PC-9 (cell line): ENCODE data around the gene RAMACL. TPM values are rescaled to one million over a fixed set of nuclear protein-coding genes. Genes with fewer than 3 reads are reported as not detected.

Experiments
- BruUV-seq: library from RNA; stranded (reverse); fragments of 400-500 nt; replicated peaks from 2 replicates; lab custom pipeline; 2021; lab: Mats Ljungman, UMichigan
- CTCF ChIA-PET: fragments of 300-600 bp; sonication (Branson Sonifier 250); formaldehyde crosslinking; loops from one replicate; lab custom pipeline; 2022; ENCODE audit warnings: antibody characterized with exemption; lab: Charles Lee
- POLR2A ChIA-PET: fragments of 300-600 bp; sonication (Branson Sonifier 250); formaldehyde crosslinking; loops from one replicate; lab custom pipeline; 2022; ENCODE audit warnings: antibody characterized with exemption; ENCODE audit not compliant: unreplicated experiment; lab: Charles Lee
- DNase-seq, 2 experiments: peaks; one replicate each; pipeline versions ENCODE4 v3.0.0 to v3.0.0-alpha.2; 2015 to 2022; ENCODE audit warnings: mixed read lengths in 1 of 2
- H2AFZ ChIP-seq: fragments of 200-600 bp; sonication (generic); 2 replicates; pipeline ENCODE4 v1.8.1; 2017; ENCODE audit warnings: antibody characterized with exemption
- H3F3A ChIP-seq: fragments of 200-600 bp; sonication (generic); 2 replicates; pipeline ENCODE4 v1.8.1; 2017; ENCODE audit warnings: antibody characterized with exemption, mild to moderate bottlenecking, low read depth; ENCODE audit not compliant: insufficient read depth
- H3K27ac ChIP-seq: fragments of 200-600 bp; sonication (generic); 2 replicates; pipeline ENCODE4 v1.6.1; 2016; ENCODE audit warnings: mixed run types
- H3K27me3 ChIP-seq: fragments of 200-600 bp; sonication (generic); 2 replicates; pipeline ENCODE4 v1.6.1; 2016; ENCODE audit warnings: low read depth, mixed run types; ENCODE audit not compliant: insufficient read depth
- H3K36me3 ChIP-seq: fragments of 200-600 bp; sonication (generic); 2 replicates; pipeline ENCODE4 v1.6.1; 2016; ENCODE audit warnings: low read depth, mixed run types
- H3K4me1 ChIP-seq: fragments of 200-600 bp; sonication (generic); replicated peaks from 2 replicates; pipeline ENCODE4 v1.6.1; 2016; ENCODE audit warnings: mixed run types; ENCODE audit not compliant: insufficient read depth
- H3K4me2 ChIP-seq: fragments of 200-600 bp; sonication (generic); 2 replicates; pipeline ENCODE4 v1.6.1; 2017; ENCODE audit warnings: mixed run types
- H3K4me3 ChIP-seq: fragments of 200-600 bp; sonication (generic); 2 replicates; pipeline ENCODE4 v1.6.1; 2016; ENCODE audit warnings: mixed run types
- H3K79me2 ChIP-seq: fragments of 200-600 bp; sonication (generic); 2 replicates; pipeline ENCODE4 v1.6.1; 2017; ENCODE audit warnings: low read depth, mixed run types
- H3K9me2 ChIP-seq: fragments of 200-600 bp; sonication (generic); 2 replicates; pipeline ENCODE4 v1.8.1; 2017; ENCODE audit warnings: mild to moderate bottlenecking; ENCODE audit not compliant: insufficient read depth
- H3K9me3 ChIP-seq: fragments of 200-600 bp; sonication (generic); 2 replicates; pipeline ENCODE4 v1.8.1; 2016; ENCODE audit warnings: low read depth; ENCODE audit not compliant: insufficient read depth
- H4K20me1 ChIP-seq: fragments of 200-600 bp; sonication (generic); 2 replicates; pipeline ENCODE4 v1.8.1; 2017; ENCODE audit not compliant: insufficient read depth
- EZH2 ChIP-seq: fragments of 200-600 bp; sonication (generic); IDR thresholded peaks from 2 replicates; pipeline ENCODE4 v1.8.0; 2017; ENCODE audit warnings: antibody characterized with exemption, low read depth
- intact Hi-C: fragments of 100-400 bp; cut with micrococcal nuclease; formaldehyde crosslinking; loops from one replicate; pipeline ENCODE4 v1.10.0; 2022; ENCODE audit not compliant: unreplicated experiment
- total RNA-seq: library from RNA; stranded (reverse); gene quantifications from 2 replicates; pipeline ENCODE4 v1.2.3, GENCODE V29; 2021
- TF ChIP-seq, protein P1 (sequence below): fragments of 200-600 bp; sonication (generic); conservative IDR thresholded peaks from 2 replicates; pipeline ENCODE4 v1.6.1; 2017; ENCODE audit warnings: mixed run types, antibody characterized with exemption, mild to moderate bottlenecking, moderate library complexity

Gene RAMACL
- total RNA-seq, 1 experiment from 2014 or later: 0.52 TPM

GRCh38 chr6:166565084-166565967, 21.2 kb downstream of the RAMACL start:
- Histone ChIP-seq H3K36me3 (no peaks in the 10 kb centered on the region), H3K4me3 (no peak overlapping the region)
- no TSS peak for BruUV-seq

GRCh38 chr6:166563805-166564204, 22.7 kb downstream of the RAMACL start:
- no peaks in the 10 kb centered on the region for H3K9me2 ChIP-seq
- no peak overlapping the region for H3K4me3 ChIP-seq
- H3K4me2 ChIP-seq: no peak overlapping the region
- no peaks in the 10 kb centered on the region for H3K27me3 ChIP-seq
- no peaks in the 10 kb centered on the region for H3K9me3 ChIP-seq
- no peaks in the 10 kb centered on the region for H3K36me3 ChIP-seq
- no peaks in the 10 kb centered on the region for H4K20me1 ChIP-seq
- no peak overlapping the region for H3K27ac ChIP-seq
- H3K4me1 ChIP-seq: no peaks in the 10 kb centered on the region
- ChIA-PET POLR2A (no interaction called here), CTCF (no interaction called here)
- H3F3A ChIP-seq: no peaks in the 10 kb centered on the region
- DNase-seq: no peak
- intact Hi-C loops: no loop called here
- no peak for TF ChIP-seq EZH2
- TF ChIP-seq, protein P1, sequence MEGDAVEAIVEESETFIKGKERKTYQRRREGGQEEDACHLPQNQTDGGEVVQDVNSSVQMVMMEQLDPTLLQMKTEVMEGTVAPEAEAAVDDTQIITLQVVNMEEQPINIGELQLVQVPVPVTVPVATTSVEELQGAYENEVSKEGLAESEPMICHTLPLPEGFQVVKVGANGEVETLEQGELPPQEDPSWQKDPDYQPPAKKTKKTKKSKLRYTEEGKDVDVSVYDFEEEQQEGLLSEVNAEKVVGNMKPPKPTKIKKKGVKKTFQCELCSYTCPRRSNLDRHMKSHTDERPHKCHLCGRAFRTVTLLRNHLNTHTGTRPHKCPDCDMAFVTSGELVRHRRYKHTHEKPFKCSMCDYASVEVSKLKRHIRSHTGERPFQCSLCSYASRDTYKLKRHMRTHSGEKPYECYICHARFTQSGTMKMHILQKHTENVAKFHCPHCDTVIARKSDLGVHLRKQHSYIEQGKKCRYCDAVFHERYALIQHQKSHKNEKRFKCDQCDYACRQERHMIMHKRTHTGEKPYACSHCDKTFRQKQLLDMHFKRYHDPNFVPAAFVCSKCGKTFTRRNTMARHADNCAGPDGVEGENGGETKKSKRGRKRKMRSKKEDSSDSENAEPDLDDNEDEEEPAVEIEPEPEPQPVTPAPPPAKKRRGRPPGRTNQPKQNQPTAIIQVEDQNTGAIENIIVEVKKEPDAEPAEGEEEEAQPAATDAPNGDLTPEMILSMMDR: no peak
- H2AFZ ChIP-seq: no peak overlapping the region
- no TSS peak for BruUV-seq
- no peaks in the 10 kb centered on the region for H3K79me2 ChIP-seq

More at GRCh38 chr6:166565084-166565967, 21.2 kb downstream of the RAMACL start:
- Histone ChIP-seq H3K4me2 (no peak overlapping the region), H3K27me3 (no peaks in the 10 kb centered on the region), H3K9me3 (no peaks in the 10 kb centered on the region), H3K79me2 (no peaks in the 10 kb centered on the region), H3K9me2 (no peaks in the 10 kb centered on the region), H2AFZ (no peak overlapping the region), H3K4me1 (no peaks in the 10 kb centered on the region), H3K27ac (no peak overlapping the region), H3F3A (no peaks in the 10 kb centered on the region), H4K20me1 (no peaks in the 10 kb centered on the region)
- ChIA-PET CTCF (no interaction called here), POLR2A (no interaction called here)
- DNase-seq: no peak
- intact Hi-C loops: no loop called here
- TF ChIP-seq EZH2: no peak
- TF ChIP-seq, protein P1: no peak

DNA sequence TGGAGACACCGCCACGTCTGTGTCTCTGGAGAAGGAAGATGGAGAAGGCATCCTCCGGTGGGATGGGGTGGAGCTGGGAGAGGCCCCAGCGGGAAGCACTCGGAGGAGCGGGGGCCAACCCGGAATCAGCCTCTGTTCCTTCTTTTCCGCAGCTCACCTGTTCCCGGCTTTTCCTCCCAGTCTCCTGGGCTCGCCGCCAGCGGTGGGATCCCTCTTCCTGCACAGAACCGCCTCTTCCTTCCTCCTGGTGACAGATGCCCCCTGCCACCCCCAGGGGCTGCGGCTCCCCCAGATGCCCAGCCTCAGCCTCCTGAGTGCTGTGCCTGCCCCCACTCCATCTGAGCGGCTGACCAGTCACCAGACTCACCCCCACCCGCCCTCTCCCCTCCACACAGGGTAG, 23.3 kb downstream of the RAMACL start:
- no peak overlapping the region for H3K27ac ChIP-seq
- H3K4me3 ChIP-seq: no peak overlapping the region
- no peaks in the 10 kb centered on the region for H4K20me1 ChIP-seq
- H3K9me3 ChIP-seq: no peaks in the 10 kb centered on the region
- H3K27me3 ChIP-seq: no peaks in the 10 kb centered on the region
- no peaks in the 10 kb centered on the region for H3K9me2 ChIP-seq
- TF ChIP-seq, protein P1: no peak
- no peak for TF ChIP-seq EZH2
- no TSS peak for BruUV-seq
- intact Hi-C loops: no loop called here
- CTCF ChIA-PET: no interaction called here
- H3K4me2 ChIP-seq: no peak overlapping the region
- H3K4me1 ChIP-seq: peaks cover 3% of the 10 kb centered on the region
- POLR2A ChIA-PET: no interaction called here
- H3K79me2 ChIP-seq: no peaks in the 10 kb centered on the region
- H2AFZ ChIP-seq: no peak overlapping the region
- H3F3A ChIP-seq: 0 out of 2 replicates have a peak, but pooled peaks cover 1% of the 10 kb centered on the region
- no peaks in the 10 kb centered on the region for H3K36me3 ChIP-seq
- DNase-seq: no peak
